Measurements from ENCODE around the gene C10orf90. TPM values are rescaled to one million over a fixed set of nuclear protein-coding genes. Genes with fewer than 3 reads are reported as not detected.

The C10orf90 gene
- total RNA-seq, 2 donors from 2014 or later = 0.43 TPM; not detected in 1

GRCh38 chr10:126519992-126520391, 150.5 kb downstream of the C10orf90 start:
- no peak for DNase-seq (ENCODE audit: low spot score)
- no peak overlapping the region for H3K4me3 ChIP-seq
- no peaks in the 10 kb centered on the region for H3K27me3 ChIP-seq
- TF ChIP-seq CTCF (IDR thresholded peaks at IDR 0.05) = no peak
- no peaks in the 10 kb centered on the region for H3K4me1 ChIP-seq
- no peak overlapping the region for H3K27ac ChIP-seq
- H3K36me3 ChIP-seq = no peaks in the 10 kb centered on the region
- no peaks in the 10 kb centered on the region for H3K9me3 ChIP-seq

- no peak for DNase-seq (ENCODE audit: low spot score)
- no peaks in the 10 kb centered on the region for H3K4me1 ChIP-seq
- no peak overlapping the region for H3K27ac ChIP-seq
- H3K9me3 ChIP-seq = no peaks in the 10 kb centered on the region
- no peak overlapping the region for H3K4me3 ChIP-seq
- H3K36me3 ChIP-seq = no peaks in the 10 kb centered on the region
- TF ChIP-seq CTCF (IDR thresholded peaks at IDR 0.05) = no peak
- H3K27me3 ChIP-seq = no peaks in the 10 kb centered on the region
These were observed 151.3 kb downstream of the C10orf90 start for GRCh38 chr10:126519185-126519584.

GRCh38 chr10:126518218-126519080, 152.0 kb downstream of the C10orf90 start:
- Histone ChIP-seq H3K27ac (no peak overlapping the region), H3K4me3 (no peak overlapping the region), H3K4me1 (no peaks in the 10 kb centered on the region), H3K27me3 (no peaks in the 10 kb centered on the region), H3K9me3 (no peaks in the 10 kb centered on the region), H3K36me3 (no peaks in the 10 kb centered on the region)
- TF ChIP-seq CTCF (IDR thresholded peaks at IDR 0.05) = no peak
- no peak for DNase-seq (ENCODE audit: low spot score)

DNA sequence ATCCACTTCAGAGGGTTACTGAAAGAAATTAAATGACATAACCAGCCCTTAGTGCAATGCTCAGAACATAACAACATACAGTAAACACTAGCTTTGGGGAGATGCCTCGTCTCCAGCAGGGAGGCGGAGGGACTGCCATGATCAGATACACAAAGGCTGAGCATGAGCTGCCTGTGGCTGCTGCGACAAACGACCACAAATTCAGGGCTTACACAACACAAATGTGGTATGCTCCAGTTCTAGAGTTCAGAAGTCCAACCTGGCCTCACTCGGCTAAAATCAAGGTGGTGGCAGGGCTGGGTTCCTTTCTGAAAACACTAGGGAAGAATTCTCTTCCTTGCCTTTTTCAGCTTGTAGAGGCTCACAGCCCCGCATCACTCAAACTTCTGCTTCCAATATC, 154.0 kb downstream of the C10orf90 start:
- Histone ChIP-seq H3K4me1 (no peaks in the 10 kb centered on the region), H3K27ac (no peak overlapping the region), H3K27me3 (no peaks in the 10 kb centered on the region), H3K36me3 (no peaks in the 10 kb centered on the region), H3K9me3 (no peaks in the 10 kb centered on the region), H3K4me3 (no peak overlapping the region)
- no peak for DNase-seq (ENCODE audit: low spot score)
- TF ChIP-seq CTCF (IDR thresholded peaks at IDR 0.05) = no peak

DNA sequence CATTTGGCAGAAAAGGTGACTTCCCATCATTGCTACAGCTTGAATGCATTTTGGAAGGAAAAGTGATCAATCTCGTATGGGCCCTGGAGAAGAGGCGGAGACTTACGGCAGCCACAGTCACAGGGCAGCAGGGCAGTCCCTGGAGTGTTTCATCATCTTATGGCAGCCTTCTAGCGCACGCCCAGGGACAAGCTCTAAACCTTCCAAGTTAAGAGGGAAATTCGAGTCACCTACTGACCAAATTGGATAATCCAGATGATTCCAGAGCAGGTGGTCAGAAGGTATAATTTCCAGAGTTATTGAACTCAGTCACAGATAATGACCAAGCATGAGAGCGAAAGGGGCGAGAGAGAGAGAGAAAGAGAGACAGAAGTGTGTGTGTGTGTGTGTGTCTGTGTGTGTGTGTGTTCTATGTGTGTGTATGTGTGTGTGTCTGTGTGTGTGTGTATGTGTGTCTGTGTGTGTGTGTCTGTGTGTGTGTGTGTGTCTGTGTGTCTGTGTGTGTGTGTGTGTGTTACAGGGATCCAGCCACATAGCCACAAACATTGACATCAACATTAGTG, 158.5 kb downstream of the C10orf90 start:
- Histone ChIP-seq H3K27me3 (no peaks in the 10 kb centered on the region), H3K9me3 (no peaks in the 10 kb centered on the region), H3K27ac (no peak overlapping the region), H3K4me3 (no peak overlapping the region), H3K36me3 (no peaks in the 10 kb centered on the region), H3K4me1 (no peaks in the 10 kb centered on the region)
- DNase-seq (ENCODE audit: low spot score) = no peak
- no peak for TF ChIP-seq CTCF (IDR thresholded peaks at IDR 0.05)

All from right atrium auricular region (tissue), 2 donors.